A204.1 (cell line): ENCODE measurements around the gene CALR.
"Not testable (repeated sequence)": the region's sequence is repeated elsewhere in the genome, so short reads cannot be mapped to it uniquely, and the experiment has no call there.

Experiments used
- FAIRE-seq: peaks from 2 replicates; lab custom pipeline; 2012; peaks lifted over from hg19 to GRCh38; lab: Jason Lieb, UNC

Gene CALR

DNA sequence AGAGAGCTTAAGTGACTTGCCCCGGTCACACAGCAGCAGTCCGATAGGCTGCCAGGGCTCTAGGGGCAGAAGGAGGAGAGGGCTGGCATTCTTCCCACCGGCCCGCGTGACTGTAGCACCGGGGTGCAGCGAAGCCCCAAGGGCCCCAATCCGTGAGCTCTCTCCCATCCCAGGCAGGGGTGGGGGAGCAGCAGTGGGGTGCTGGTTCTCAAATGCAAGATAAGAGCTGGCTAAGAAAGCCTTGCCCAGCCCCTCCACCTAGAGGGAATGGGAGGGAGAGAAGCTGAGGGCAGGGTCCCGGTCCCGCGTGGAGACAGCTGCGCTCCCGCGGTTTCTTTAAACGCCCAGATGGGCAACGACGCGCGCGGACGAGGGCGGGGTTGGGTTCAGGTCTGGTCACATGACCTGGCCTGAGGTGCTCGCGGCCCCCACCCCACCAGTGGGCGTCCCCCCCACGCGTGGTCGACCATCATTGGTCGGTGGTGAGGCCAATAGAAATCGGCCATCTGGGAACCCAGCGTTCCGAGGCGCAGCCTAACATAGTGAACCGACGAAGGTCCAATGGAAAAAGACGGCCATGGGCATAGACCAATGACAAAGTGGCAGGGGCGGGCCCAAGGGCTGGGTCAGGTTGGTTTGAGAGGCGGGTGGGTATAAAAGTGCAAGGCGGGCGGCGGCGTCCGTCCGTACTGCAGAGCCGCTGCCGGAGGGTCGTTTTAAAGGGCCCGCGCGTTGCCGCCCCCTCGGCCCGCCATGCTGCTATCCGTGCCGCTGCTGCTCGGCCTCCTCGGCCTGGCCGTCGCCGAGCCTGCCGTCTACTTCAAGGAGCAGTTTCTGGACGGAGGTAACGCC, at the start of gene CALR:
Gene CALR (plus strand): TSS at position 683 of the 852 bp plus-strand sequence. CDS start 71 bp downstream, at position 754.
- peak; percentile 97 for FAIRE-seq

DNA sequence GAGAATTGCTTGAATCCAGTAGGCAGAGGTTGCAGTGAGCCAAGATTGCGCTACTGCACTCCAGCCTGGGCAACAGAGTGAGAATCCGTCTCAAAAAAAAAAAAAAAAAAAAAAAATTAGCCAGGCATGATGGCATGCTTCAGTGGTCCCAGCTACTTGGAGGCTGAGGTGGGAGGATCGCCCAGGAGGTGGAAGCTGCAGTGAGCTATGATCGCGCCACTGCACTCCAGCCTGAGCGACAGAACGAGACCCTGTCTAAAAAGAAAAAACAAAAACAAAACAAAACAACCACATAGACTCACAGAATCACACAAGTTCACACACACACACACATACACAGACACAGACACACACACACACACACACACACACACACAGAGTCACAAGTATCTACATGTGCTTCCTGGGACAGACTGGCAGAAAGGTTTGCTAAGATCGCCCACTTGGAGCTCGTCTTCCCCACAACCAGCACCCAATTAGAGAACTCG, 48.1 kb upstream of the CALR start:
- FAIRE-seq: not testable (repeated sequence)

DNA sequence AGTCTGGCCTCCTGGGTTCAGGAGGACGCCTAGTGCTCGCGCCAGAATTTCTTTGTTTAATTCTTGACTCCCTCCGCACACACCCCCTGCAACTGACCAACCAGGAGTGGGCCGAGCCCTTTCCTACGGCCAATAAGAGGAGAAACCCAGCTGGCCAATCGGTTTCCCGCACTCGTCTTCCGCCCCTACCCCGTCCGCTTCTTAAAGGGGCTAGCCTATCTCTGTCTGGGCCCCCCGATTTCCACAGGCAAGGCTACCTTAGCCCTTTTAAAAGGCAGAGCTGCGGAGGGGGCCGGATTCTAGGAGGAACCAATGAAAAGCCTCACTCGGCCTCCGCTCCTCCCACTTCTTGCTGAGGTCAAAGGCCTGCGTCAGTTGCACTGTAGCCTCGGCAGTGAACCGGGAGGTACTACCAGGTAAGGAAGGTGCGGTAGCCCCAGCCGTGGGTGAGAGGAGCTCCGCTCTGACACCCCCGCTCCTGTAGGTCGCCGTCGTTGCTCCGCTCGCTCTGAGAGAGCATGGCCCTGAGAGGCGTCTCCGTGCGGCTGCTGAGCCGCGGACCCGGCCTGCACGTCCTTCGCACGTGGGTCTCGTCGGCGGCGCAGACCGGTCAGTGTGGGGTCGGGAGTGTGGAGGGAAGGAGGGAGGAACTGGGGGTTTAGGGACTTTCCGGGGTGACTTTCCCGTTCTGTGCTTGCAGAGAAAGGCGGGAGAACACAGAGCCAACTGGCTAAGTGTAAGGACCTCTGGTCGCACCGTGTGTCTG, 47.4 kb upstream of the CALR start, which contains the start of gene GCDH:
Gene GCDH (plus strand): TSS at position 374 of the 766 bp plus-strand sequence. CDS start 145 bp downstream, at position 519.
- peak; percentile 99 for FAIRE-seq

DNA sequence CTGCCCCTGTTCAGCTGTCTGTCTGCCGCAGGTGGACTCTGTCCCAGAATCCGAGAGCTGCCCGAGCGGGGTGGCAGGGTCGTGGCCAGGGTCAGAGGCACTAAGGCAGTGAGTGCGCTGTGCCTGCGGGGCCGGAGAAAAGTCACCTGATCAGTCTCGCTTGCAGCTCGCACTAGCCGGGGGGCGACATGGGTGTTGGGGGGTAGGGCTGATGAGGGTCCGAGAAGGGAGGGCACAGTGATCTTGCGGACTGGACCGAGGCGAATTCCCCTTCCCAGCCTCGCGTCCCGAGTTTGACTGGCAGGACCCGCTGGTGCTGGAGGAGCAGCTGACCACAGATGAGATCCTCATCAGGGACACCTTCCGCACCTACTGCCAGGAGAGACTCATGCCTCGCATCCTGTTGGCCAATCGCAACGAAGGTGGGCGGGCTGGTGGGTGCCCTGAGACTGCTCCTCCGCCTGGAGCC, 46.8 kb upstream of the CALR start:
- FAIRE-seq: no peak

DNA sequence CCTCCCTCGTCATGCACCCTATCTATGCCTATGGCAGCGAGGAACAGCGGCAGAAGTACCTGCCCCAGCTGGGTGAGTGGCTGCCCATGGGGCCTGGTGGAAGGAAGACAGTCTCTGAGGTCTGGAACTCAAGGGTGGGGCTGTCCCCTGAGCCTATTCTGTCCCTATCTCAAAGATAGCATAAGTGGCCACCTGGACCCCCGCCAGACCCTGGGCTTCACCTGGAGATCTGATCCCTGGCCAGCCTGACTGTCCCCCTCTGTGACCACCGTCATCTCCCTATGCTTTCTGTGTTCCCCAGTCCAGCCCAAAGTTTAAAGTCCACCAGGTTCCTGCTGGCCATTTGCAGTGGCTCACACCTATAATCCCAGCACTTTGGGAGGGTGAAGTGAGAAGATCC, 44.8 kb upstream of the CALR start:
- FAIRE-seq: no peak

DNA sequence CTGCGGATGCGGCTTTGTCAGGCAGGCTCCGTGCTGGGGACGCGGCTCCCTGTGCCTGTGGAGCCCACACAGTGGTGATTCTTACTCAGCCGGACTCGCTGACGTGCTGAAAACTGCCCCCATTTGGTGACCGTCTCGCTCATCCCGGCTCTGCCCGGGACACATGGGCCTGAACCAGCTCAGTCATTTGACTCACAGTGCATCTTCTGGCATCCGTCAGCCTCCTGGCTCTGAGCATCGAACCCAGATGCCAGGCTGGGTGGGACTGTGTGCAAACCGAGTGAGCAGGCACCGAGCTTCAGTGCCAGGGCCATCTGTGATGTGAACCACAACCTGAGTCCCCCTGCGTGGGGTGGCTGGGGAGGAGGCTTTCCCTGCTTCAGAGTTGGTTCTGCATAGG, 41.9 kb upstream of the CALR start:
- FAIRE-seq: no peak

DNA sequence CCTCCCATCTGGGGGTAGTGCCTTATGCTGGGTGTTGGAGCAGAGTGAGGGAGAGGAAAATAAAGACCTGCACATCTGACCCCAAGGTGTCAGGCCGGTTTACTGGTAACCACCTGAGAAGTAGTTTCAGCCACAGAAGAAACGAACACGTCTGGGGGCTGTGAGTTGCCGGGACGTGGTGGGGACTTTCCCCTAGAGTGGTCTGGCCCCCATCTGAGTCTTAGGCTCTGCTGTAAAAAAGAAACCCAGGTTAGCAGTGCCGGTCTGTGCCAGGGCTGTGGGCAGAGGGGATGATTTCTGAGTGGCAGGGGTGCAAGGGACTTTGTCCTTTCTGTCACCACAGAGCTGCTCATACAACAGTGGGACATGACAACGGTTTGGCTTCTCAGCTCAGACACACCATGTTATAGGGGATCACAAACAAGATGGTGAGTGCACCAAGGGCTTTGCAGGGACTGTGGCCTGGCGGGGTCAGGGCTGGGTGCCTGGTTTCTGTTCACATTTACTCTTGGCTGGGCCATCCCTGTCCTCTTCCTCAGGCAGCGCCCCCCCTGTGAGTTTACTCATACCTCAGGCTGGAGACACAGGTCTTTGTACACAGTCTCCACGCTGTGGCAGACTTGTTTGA, 38.4 kb upstream of the CALR start:
- FAIRE-seq: no peak

DNA sequence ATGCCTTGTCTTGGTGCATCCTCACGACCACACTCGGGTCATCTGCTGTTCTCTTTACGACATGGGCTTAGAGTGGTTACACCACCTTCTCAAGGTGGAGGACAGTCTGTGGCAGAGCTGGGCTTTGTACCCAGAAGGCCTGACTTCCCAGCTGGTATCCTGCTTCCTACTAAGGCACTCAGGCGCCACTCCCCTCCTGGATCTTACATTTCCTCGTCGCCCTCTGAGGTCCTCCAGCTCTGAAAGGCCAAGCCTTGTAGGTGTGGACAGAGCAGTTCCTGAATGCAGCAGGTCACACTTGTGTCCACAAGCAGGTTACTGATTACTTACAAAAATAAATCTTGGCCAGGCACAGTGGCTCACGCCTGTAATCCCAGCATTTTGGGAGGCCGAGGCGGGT, 31.2 kb upstream of the CALR start:
- FAIRE-seq: no peak

DNA sequence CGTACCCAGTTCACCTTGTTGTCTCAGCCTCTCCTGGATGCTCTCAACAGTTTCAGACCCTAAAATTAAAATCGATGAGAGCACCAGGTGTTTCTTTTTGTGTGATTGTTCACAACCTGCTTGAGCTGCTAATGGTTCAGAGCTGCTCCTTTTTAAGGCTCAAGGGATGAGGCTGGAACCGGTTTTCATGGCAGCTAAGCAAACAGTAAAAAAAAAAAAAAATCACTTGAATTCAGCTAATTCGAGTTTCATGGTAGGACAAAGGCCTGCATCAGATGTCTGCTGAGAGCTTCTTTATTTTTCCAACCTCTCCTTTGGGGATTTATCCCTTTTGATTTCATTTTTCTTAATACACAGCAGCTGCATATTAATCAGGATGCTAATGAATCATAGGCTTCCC, 25.8 kb upstream of the CALR start:
- FAIRE-seq: no peak

DNA sequence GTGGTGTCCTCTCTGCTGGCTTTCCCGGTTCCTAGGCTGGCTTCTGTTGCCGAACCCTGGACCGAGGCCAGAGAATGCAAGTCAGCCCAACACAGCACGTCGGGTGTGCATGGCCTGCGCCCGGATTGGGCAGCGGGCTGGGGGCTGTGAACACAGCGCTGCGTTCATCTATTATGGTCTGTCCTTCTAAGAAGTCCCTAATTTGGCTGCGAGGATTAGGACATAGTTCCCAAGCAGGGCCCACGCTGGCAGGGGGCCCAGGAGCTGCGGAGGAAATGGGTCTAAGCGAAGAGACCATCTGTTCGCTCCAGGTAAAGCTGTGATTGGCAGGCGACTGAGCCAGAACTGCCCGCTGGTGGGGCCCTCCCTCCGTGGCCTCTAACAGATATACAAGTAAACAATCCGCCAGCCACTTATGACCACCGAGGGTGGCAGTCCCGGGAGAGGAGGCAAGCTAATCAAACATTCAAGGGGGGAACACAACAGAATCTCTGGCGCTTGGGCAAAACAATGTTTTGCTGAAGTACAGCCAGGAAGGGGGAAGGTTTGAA, 25.3 kb upstream of the CALR start:
- no peak for FAIRE-seq

DNA sequence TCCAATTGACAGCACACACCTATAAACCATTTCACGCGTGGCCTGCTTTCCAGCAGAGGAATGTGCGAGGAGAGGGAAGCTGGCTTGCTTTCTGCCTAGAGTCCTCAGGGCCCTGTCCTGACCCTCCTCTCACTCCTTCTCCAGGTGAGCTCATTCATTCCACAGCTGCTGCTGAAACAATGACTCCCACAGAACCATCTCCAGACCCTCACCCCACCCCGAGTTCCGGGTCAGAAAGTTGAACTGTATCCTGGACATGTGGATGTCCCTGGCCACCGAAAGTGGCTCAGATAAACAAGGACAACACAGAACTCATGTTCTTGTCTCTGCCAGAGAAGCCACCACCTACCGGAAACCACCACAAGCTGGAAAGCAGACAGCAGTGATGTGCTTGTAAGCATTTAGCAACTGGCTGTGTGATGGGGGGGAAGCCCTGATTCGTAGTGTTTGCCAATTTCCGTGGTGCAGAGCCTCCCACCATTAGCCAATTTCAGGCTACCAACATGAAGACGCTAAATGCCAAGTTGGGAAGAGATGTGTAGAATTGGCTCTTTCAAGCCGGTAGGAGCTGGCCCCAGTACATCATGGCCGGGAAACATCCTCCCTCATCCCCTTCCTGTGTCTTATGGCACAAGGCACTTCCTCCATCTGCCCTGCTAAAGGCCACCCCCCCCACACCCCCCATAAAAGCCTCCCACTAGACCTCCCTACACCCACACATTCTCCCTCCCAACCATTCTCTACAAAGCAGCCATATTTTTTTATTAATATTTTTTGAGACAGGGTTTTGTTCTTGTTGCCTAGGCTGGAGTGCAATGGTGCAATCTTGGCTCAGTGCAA, 24.3 kb upstream of the CALR start:
- no peak for FAIRE-seq

DNA sequence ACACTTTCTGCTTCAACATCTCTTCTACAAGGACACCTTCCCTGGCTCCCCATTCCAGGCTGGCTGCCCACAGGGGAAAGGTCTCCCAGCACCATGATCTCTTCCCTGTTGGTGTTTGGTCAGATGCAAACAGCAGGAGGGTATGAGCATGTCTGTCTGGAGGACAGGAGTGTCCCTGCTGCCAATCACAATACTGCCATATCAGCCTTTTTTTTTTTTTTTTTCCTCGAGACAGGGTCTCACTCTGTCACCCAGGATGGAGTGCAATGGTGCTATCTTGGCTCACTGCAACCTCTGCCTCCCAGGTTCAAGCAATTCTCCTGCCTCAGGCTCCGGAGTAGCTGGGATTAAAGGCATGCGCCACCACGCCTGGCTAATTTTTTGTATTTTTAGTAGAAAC, 22.5 kb upstream of the CALR start:
- FAIRE-seq: not testable (repeated sequence)

DNA sequence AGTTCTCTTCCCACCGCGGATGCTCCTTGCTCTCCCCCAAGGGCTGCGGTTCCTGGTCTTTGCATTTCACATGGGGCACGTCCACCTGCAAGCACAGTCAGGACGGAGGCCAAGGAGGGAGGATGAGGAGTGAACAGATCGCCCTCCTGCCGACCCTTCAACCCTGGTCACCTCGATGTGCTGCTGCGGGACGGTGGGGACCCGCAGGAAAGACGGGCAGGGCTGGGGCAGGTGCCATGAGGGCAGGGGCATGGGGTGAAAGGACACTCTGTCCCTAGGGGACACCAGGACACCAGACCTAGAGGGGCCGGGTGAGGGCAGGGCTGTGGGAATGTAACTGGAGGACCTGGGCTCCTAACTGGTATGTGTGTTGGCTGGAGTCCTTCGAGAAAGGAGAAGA, 20.2 kb upstream of the CALR start:
- no peak for FAIRE-seq

DNA sequence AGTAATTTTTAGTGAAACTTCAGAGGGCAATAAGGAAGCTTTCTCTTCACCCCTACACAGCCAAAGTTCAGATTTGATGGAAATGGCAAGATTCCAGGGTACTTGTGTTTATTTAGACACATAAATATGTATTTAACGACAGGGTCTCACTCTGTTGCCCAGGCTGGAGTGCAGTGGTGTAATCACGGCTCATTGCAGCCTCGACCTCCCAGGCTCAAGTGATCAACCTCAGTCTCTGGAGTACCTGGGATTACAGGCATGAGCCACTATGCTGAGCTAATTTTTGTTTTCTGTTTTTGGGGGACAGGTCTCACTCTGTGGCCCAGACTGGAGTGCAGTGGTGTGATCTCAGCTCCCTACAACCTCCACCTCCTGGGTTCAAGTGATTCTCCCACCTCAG, 17.4 kb upstream of the CALR start:
- no peak for FAIRE-seq

DNA sequence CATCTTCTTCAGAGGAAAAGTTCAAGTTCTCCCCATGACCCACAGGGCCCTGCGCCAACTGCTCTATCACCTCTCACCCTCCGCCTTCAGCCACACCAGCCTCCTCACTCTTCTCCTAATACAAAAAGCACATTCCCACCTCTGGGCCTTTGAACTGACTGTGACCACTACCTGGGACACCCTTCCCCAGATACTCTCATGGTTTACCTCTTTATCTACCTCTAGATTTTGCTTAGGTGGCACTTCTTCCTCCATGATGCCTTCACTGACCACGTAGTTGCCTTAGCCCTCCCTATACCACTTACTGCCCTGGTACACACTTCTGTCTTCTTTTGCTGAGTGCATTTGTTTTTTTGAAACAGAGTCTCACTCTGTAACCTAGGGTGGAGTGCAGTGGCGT, 15.4 kb upstream of the CALR start:
- FAIRE-seq: no peak

DNA sequence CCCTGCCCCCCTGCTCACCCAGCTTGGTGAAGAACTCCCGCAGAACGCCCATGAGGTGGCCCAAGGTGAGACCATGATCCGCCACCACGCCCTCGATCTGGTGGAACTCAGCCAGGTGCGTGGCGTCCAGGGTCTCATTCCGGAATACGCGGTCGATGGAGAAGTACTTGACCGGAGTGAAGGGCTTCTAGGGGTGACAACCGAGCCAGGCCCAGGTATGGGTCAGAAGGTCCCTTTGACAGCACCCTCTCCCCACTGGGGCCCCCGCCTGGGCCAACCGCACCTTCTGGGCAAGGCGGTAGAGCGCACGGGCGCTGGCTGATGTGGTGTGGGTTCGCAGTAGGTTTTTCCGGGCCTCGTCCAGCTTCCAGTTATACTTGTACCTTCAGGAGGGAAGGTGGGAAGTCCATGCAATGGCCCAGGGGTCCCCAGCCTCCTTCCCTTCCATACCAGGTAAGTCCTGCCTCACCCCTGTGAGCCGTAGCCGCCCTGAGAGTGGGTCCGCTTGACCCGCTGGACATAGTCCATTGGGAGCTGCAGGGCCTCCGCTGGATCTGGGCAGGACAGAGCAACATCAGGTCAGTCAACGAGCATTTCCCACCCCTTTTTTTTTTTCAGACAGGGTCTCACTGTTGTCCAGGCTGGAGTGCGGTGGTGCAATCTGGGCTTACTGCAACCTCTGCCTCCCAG, 13.6 kb upstream of the CALR start:
- no peak for FAIRE-seq

DNA sequence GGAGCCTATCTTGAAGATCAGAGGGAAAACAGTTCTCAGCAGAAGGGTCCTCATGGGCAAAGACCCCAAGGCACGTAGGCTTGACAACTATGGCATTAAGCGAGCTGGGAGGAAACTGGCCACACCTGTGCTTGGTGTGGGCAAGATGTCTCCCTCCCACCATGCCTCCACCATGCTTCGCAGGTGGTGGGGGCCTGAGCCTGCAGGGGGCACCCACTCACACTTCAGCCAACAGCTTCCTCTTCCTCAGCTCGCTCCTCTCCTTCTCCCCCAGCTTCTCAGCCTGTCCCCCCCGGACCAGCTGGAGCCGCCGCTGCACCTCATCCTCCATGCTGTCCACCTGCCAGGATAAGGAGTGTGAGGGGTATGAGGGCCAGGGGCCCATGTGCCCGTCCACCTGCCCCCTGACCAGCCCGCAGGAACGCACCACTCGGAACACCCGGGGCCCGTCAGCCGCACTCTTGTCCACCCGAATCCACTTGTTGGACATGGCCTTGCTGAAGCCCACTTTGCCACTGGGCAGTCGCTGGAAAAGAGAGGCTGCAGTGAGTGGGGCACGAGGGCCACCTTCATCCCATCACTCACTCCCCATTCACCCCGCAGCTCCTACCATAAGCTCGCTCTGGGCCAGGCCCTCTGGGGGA, 8.3 kb upstream of the CALR start:
- FAIRE-seq: no peak

DNA sequence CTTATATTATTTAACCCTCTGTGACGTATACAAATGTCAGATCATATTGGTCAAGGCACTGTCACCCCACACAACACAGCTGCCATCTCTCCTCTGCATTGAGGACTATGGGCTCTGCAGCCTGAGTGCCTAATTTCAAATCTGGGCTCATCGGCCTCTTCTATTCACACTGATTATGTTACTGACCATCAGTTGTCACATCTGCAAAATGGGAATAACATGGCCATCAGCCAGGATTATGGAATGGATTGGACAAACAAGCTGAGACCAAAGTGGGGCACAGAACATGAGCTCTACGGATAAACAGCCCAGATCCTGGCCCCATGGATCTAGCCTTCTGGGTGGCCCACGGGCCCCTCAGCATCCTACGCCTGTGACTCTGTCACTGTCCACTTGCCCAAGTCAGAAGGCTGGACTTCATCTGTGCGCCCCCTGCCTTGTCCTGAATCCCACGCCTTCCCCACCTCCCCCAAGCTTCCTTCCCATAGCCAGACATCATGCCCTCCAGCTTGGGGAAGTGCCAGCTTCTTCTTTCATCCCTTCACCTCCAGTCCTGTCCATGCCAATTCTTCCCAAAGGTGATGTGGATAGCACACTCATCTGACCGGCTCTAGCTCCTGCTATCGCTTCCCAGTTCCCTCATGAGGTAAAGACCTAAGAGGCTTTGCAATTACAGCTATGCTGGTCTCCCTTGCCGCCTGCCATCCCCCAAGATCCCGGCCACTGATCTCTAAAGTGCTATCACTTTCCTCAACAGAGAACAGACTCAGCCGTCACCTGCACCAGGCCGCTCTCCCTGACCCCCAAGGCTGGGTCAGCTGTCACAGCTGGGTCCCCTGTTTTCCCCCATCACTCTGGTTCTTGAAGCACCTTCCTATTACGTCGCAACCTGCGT, 5.8 kb upstream of the CALR start:
- FAIRE-seq: no peak
